HG02885 (cell line): ENCODE data around the gene DNAH2.
A peak's percentile ranks its signal among the peaks of the same experiment; 100 is the strongest.
"Not testable (repeated sequence)": the region's sequence is repeated elsewhere in the genome, so short reads cannot be mapped to it uniquely, and the experiment has no call there.

Experiments used
- ATAC-seq: cut with Tn5 transposase; IDR thresholded peaks from one replicate; pipeline ENCODE4 v1.9.1; 2021; ENCODE audit warnings: mild to moderate bottlenecking; ENCODE audit not compliant: unreplicated experiment, poor library complexity

Gene DNAH2

GRCh38 chr17:7769854-7770253 lies 52.3 kb downstream of the DNAH2 start:
- no peak for ATAC-seq

GRCh38 chr17:7774055-7774521 lies 56.5 kb downstream of the DNAH2 start:
- no peak for ATAC-seq

- no peak for ATAC-seq
These were observed 57.5 kb downstream of the DNAH2 start for GRCh38 chr17:7775051-7775450.

- no peak for ATAC-seq
These were observed 59.5 kb downstream of the DNAH2 start for GRCh38 chr17:7777017-7777416.

- ATAC-seq = no peak
These were observed 63.2 kb downstream of the DNAH2 start for GRCh38 chr17:7780736-7781135.

GRCh38 chr17:7781429-7781828 lies 63.9 kb downstream of the DNAH2 start:
- ATAC-seq = peak; percentile 44

GRCh38 chr17:7782240-7782639 lies 64.7 kb downstream of the DNAH2 start:
- ATAC-seq = no peak

- no peak for ATAC-seq
These were observed 69.3 kb downstream of the DNAH2 start for GRCh38 chr17:7786866-7787265.

- no peak for ATAC-seq
These were observed 71.6 kb downstream of the DNAH2 start for GRCh38 chr17:7789131-7789530.

- no peak for ATAC-seq
These were observed 72.6 kb downstream of the DNAH2 start for GRCh38 chr17:7790150-7790549.

- ATAC-seq = no peak
These were observed 75.1 kb downstream of the DNAH2 start for GRCh38 chr17:7792611-7793010.

- no peak for ATAC-seq
These were observed 76.6 kb downstream of the DNAH2 start for GRCh38 chr17:7794075-7794663.

- no peak for ATAC-seq
These were observed 80.4 kb downstream of the DNAH2 start for GRCh38 chr17:7797976-7798375.

- no peak for ATAC-seq
These were observed 81.3 kb downstream of the DNAH2 start for GRCh38 chr17:7798839-7799238.

- ATAC-seq = no peak
These were observed 86.4 kb downstream of the DNAH2 start for GRCh38 chr17:7803981-7804380.

GRCh38 chr17:7806587-7806986 lies 89.0 kb downstream of the DNAH2 start:
- no peak for ATAC-seq

GRCh38 chr17:7807206-7807605 lies 89.7 kb downstream of the DNAH2 start:
- no peak for ATAC-seq

GRCh38 chr17:7809086-7809790 lies 91.7 kb downstream of the DNAH2 start:
- ATAC-seq = no peak

- not testable (repeated sequence) for ATAC-seq
These were observed 92.3 kb downstream of the DNAH2 start for GRCh38 chr17:7809791-7810343.

- no peak for ATAC-seq
These were observed 93.7 kb downstream of the DNAH2 start for GRCh38 chr17:7811251-7811650.

- ATAC-seq = no peak
These were observed 97.4 kb downstream of the DNAH2 start for GRCh38 chr17:7814969-7815368.
